ENCODE data around the gene AGAP3. TPM values are rescaled to one million over a fixed set of nuclear protein-coding genes. Genes with fewer than 3 reads are reported as not detected.

AGAP3 gene
- polyA plus RNA-seq, 3 donors, result 6.4 to 133 (median 6.8) TPM

DNA sequence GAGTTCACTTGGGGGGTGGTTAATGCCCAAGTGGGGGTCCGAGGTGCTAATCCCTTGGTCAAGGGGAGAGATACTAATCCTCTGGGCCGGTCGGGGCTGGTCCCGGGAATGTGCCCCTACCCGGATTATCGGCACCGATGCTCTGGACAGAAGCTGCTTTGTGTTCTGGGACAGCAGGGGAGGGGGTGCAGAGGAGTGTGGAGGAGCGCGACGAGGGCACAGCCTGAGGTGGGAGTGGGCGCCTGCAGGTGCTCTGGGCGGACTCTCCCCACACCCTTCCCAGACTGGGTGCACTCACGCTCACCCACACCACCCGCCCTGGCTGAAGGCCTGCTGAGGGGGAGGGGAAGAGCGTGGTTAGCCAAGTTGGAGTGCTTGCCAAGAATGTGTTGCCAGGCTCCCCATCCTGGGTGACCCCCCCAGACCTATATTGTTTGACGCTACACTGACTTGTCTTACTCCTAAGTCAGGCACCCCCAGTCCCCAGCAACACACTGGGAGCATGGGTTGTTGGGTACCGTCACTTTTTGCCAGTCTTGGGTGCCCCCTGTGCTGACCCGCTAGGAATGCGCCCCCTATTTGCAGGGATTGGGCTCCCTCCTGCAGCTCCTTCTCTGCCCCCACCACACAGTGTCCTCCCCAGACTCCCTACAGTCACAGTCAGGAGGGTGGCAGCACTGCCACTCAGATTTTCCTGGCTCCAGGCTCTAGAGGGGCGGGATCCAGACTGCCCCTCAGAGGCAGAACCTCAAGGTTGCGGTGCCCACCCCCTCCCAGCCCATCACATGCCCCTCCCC lies 25.7 kb upstream of the AGAP3 start:
- H3K36me3 Mint-ChIP-seq, result peaks cover 21 to 33% of the 10 kb centered on the region in 2 donors
- Histone ChIP-seq H2AFZ (ENCODE audit: insufficient read depth, low read depth, low read length, poor library complexity, severe bottlenecking) (peak overlapping the region; percentile 87), H3K4me2 (replicated peaks; ENCODE audit: extremely low read depth, low read length, poor library complexity, severe bottlenecking) (peak overlapping the region; percentile 98), H3K27ac (ENCODE audit: low read depth in 1 of 2, low read length in 2 of 2) (peak overlapping the region in 1 of 2 donors; percentile 12), H3K9me3 (replicated peaks in 1 of 2; ENCODE audit: control insufficient read depth in 1 of 2, insufficient read depth in 1 of 2, low read length in 2 of 2) (no peaks in the 10 kb centered on the region), H3K36me3 (replicated peaks in 1 of 2; ENCODE audit: control insufficient read depth in 1 of 2, insufficient read depth in 2 of 2, low read length in 2 of 2) (peaks cover 24 to 37% of the 10 kb centered on the region in 2 donors), H3K27me3 (ENCODE audit: control insufficient read depth in 2 of 2, insufficient read depth in 2 of 2, low read length in 2 of 2) (no peaks in the 10 kb centered on the region), H3K79me2 (ENCODE audit: insufficient read depth, low read length) (peaks cover 38% of the 10 kb centered on the region), H4K20me1 (ENCODE audit: insufficient read depth, low read length) (peaks cover 60% of the 10 kb centered on the region), H3K9ac (ENCODE audit: insufficient read depth, low read length, poor library complexity, severe bottlenecking) (peak overlapping the region; percentile 72), H3K4me3 (replicated peaks in 1 of 3; ENCODE audit: low read depth in 2 of 3, low read length in 3 of 3) (peak overlapping the region; percentile 66 to 97 (median 94)), H3K4me1 (ENCODE audit: control insufficient read depth in 1 of 2, insufficient read depth in 2 of 2, low read length in 2 of 2) (peaks cover 35 to 43% of the 10 kb centered on the region in 2 donors)
- DNase-seq, result no peak
- H3K9me3 Mint-ChIP-seq, result no peaks in the 10 kb centered on the region
- peak overlapping the region; percentile 84 to 98 for H3K4me3 Mint-ChIP-seq
- intact Hi-C loops (cut with micrococcal nuclease), result no loop called here
- WGBS (ENCODE audit: insufficient coverage), result 4% methylated on average over 5 of the region's 21 CpGs
- peaks cover 0 to 1% (median 0%) of the 10 kb centered on the region in 3 donors for H3K27me3 Mint-ChIP-seq (ENCODE audit: low read depth in 3 of 3)
- TF ChIP-seq, protein P1, sequence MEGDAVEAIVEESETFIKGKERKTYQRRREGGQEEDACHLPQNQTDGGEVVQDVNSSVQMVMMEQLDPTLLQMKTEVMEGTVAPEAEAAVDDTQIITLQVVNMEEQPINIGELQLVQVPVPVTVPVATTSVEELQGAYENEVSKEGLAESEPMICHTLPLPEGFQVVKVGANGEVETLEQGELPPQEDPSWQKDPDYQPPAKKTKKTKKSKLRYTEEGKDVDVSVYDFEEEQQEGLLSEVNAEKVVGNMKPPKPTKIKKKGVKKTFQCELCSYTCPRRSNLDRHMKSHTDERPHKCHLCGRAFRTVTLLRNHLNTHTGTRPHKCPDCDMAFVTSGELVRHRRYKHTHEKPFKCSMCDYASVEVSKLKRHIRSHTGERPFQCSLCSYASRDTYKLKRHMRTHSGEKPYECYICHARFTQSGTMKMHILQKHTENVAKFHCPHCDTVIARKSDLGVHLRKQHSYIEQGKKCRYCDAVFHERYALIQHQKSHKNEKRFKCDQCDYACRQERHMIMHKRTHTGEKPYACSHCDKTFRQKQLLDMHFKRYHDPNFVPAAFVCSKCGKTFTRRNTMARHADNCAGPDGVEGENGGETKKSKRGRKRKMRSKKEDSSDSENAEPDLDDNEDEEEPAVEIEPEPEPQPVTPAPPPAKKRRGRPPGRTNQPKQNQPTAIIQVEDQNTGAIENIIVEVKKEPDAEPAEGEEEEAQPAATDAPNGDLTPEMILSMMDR (IDR thresholded peaks at IDR 0.05), result no peak
- peak overlapping the region in 3 of 7 donors; percentile 16 to 86 (median 42) for H3K27ac Mint-ChIP-seq
- peaks cover 36% of the 10 kb centered on the region for H3K4me1 Mint-ChIP-seq

DNA sequence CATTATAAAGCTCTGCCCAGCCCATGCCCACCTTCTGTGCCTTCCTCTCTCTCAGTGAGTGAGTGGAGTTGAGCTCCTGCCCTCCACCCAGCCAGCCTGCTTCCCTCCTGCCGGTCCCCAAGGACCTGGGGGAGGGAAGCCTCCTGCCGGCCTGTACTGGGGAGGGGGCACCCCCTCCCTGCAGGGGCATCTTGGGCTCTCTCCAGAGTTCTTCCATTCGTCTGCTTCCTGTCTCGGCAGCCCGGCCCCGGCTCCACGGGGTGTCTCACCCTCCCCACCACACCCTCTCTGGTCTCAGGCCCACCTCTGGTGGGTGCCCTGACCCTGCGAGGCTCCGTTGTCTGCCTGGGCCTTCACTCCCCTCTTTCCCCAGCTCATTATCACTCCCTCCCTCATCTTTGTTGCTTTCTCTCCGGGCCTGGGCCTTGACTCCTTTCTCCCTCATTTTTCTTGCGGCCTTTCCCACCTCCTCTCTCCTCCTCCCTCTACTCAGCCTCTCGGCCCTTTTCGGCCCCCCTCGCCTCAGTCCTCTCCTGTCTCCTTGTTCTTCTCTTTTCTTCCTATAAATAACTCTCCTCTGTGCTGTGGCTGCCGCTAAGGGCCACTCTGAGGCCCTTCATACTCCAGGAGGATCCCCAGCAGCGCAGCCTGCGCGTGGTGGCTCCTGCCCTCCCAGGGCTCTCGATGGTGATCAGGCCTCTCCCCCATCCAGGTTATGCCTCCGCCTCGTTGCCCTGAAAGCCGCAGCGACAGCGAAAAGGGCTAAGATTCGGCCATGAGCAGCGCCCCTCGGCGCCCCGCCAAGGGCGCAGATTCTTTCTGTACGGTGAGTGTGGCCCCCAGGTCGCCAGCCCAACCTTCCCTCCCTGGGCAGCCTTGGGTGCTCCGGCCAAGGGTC lies 24.8 kb upstream of the AGAP3 start:
- H3K27ac Mint-ChIP-seq, result peak overlapping the region in 3 of 7 donors; percentile 61 to 78 (median 72)
- Histone ChIP-seq H3K27me3 (ENCODE audit: control insufficient read depth in 2 of 2, insufficient read depth in 2 of 2, low read length in 2 of 2) (no peaks in the 10 kb centered on the region), H3K9me3 (replicated peaks in 1 of 2; ENCODE audit: control insufficient read depth in 1 of 2, insufficient read depth in 1 of 2, low read length in 2 of 2) (no peaks in the 10 kb centered on the region), H3K36me3 (replicated peaks in 1 of 2; ENCODE audit: control insufficient read depth in 1 of 2, insufficient read depth in 2 of 2, low read length in 2 of 2) (peaks cover 32 to 45% of the 10 kb centered on the region in 2 donors), H3K79me2 (ENCODE audit: insufficient read depth, low read length) (peaks cover 38% of the 10 kb centered on the region), H3K4me3 (replicated peaks in 1 of 3; ENCODE audit: low read depth in 2 of 3, low read length in 3 of 3) (no peak overlapping the region), H3K4me2 (replicated peaks; ENCODE audit: extremely low read depth, low read length, poor library complexity, severe bottlenecking) (no peak overlapping the region), H3K27ac (ENCODE audit: low read depth in 1 of 2, low read length in 2 of 2) (no peak overlapping the region), H3K9ac (ENCODE audit: insufficient read depth, low read length, poor library complexity, severe bottlenecking) (no peak overlapping the region), H2AFZ (ENCODE audit: insufficient read depth, low read depth, low read length, poor library complexity, severe bottlenecking) (no peak overlapping the region), H3K4me1 (ENCODE audit: control insufficient read depth in 1 of 2, insufficient read depth in 2 of 2, low read length in 2 of 2) (peaks cover 35 to 42% of the 10 kb centered on the region in 2 donors), H4K20me1 (ENCODE audit: insufficient read depth, low read length) (peaks cover 68% of the 10 kb centered on the region)
- peaks cover 0 to 1% (median 0%) of the 10 kb centered on the region in 3 donors for H3K27me3 Mint-ChIP-seq (ENCODE audit: low read depth in 3 of 3)
- WGBS (ENCODE audit: insufficient coverage), result 91% methylated on average over 32 of the region's 33 CpGs
- H3K36me3 Mint-ChIP-seq, result peaks cover 22 to 38% of the 10 kb centered on the region in 2 donors
- peak overlapping the region in 1 of 2 donors; percentile 27 for H3K4me3 Mint-ChIP-seq
- no peaks in the 10 kb centered on the region for H3K9me3 Mint-ChIP-seq
- H3K4me1 Mint-ChIP-seq, result peaks cover 35% of the 10 kb centered on the region
- intact Hi-C loops (cut with micrococcal nuclease), result no loop called here
- no peak for DNase-seq
- TF ChIP-seq, protein P1 (IDR thresholded peaks at IDR 0.05), result no peak

Measured in CD14-positive monocyte (primary cell).